ENCODE data around the gene CYBA. TPM values are rescaled to one million over a fixed set of nuclear protein-coding genes. Genes with fewer than 3 reads are reported as not detected.

CYBA gene
- polyA plus RNA-seq, 3 donors = 1,168 to 2,376 (median 2,092) TPM

- Histone ChIP-seq H3K36me3 (replicated peaks in 1 of 2; ENCODE audit: control insufficient read depth in 1 of 2, insufficient read depth in 2 of 2, low read length in 2 of 2) (peaks cover 0 to 8% of the 10 kb centered on the region in 2 donors), H3K79me2 (ENCODE audit: insufficient read depth, low read length) (peaks cover 22% of the 10 kb centered on the region), H3K27me3 (ENCODE audit: control insufficient read depth in 2 of 2, insufficient read depth in 2 of 2, low read length in 2 of 2) (no peaks in the 10 kb centered on the region), H3K9ac (ENCODE audit: insufficient read depth, low read length, poor library complexity, severe bottlenecking) (peak overlapping the region; percentile 78), H3K4me2 (replicated peaks; ENCODE audit: extremely low read depth, low read length, poor library complexity, severe bottlenecking) (peak overlapping the region; percentile 91), H3K4me1 (ENCODE audit: control insufficient read depth in 1 of 2, insufficient read depth in 2 of 2, low read length in 2 of 2) (peaks cover 63 to 69% of the 10 kb centered on the region in 2 donors), H4K20me1 (ENCODE audit: insufficient read depth, low read length) (peaks cover 4% of the 10 kb centered on the region), H2AFZ (ENCODE audit: insufficient read depth, low read depth, low read length, poor library complexity, severe bottlenecking) (peak overlapping the region; percentile 76), H3K9me3 (replicated peaks in 1 of 2; ENCODE audit: control insufficient read depth in 1 of 2, insufficient read depth in 1 of 2, low read length in 2 of 2) (no peaks in the 10 kb centered on the region), H3K4me3 (replicated peaks in 1 of 3; ENCODE audit: low read depth in 2 of 3, low read length in 3 of 3) (peak overlapping the region; percentile 71 to 94 (median 89)), H3K27ac (ENCODE audit: low read depth in 1 of 2, low read length in 2 of 2) (peak overlapping the region; percentile 41 to 77)
- peak; percentile 72 to 82 (median 78) for DNase-seq
- WGBS (ENCODE audit: insufficient coverage) = 4% methylated on average over 17 of the region's 33 CpGs
- Mint-ChIP-seq H3K9me3 (no peaks in the 10 kb centered on the region), H3K4me3 (peak overlapping the region; percentile 80 to 86), H3K4me1 (peaks cover 58% of the 10 kb centered on the region), H3K36me3 (peaks cover 12 to 16% of the 10 kb centered on the region in 2 donors), H3K27ac (peak overlapping the region; percentile 57 to 87 (median 79)), H3K27me3 (ENCODE audit: low read depth in 3 of 3) (peaks cover 12 to 19% (median 13%) of the 10 kb centered on the region in 3 donors)
- intact Hi-C loops (cut with micrococcal nuclease) = loop anchor here (2.0 to 10.0 kb wide), 6 partner anchors 15 to 91 kb away; partner anchors contain the start of genes CYBA (in 2 of the 2), IL17C (in 1 of the 2) and MVD (in 1 of the 2)
- TF ChIP-seq CTCF (IDR thresholded peaks at IDR 0.05) = peak; percentile 99
Measured at GRCh38 chr16:88685156-88686061, 34.6 kb upstream of the CYBA start.

GRCh38 chr16:88684569-88685155 lies 33.8 kb upstream of the CYBA start:
- Mint-ChIP-seq H3K27ac (peak overlapping the region; percentile 51 to 87 (median 74)), H3K36me3 (peaks cover 15 to 23% of the 10 kb centered on the region in 2 donors), H3K27me3 (ENCODE audit: low read depth in 3 of 3) (peaks cover 10 to 19% (median 12%) of the 10 kb centered on the region in 3 donors), H3K9me3 (no peaks in the 10 kb centered on the region), H3K4me1 (peaks cover 61% of the 10 kb centered on the region), H3K4me3 (peak overlapping the region; percentile 80 to 86)
- TF ChIP-seq CTCF (IDR thresholded peaks at IDR 0.05) = no peak
- intact Hi-C loops (cut with micrococcal nuclease) = loop anchor here (2.0 to 10.0 kb wide), 4 partner anchors 22 to 90 kb away; partner anchors contain the start of genes CYBA (in 1 of the 2), IL17C (in 1 of the 2) and MVD (in 1 of the 2)
- DNase-seq = no peak
- no peak overlapping the region for H2AFZ ChIP-seq (ENCODE audit: insufficient read depth, low read depth, low read length, poor library complexity, severe bottlenecking)
- peak overlapping the region; percentile 42 for H3K9ac ChIP-seq (ENCODE audit: insufficient read depth, low read length, poor library complexity, severe bottlenecking)
- no peaks in the 10 kb centered on the region for H3K27me3 ChIP-seq (ENCODE audit: control insufficient read depth in 2 of 2, insufficient read depth in 2 of 2, low read length in 2 of 2)
- WGBS (ENCODE audit: insufficient coverage) = 54% methylated on average over 13 of the region's 15 CpGs
- no peaks in the 10 kb centered on the region for H3K9me3 ChIP-seq (replicated peaks in 1 of 2; ENCODE audit: control insufficient read depth in 1 of 2, insufficient read depth in 1 of 2, low read length in 2 of 2)
- peak overlapping the region; percentile 91 for H3K4me2 ChIP-seq (replicated peaks; ENCODE audit: extremely low read depth, low read length, poor library complexity, severe bottlenecking)
- H3K79me2 ChIP-seq (ENCODE audit: insufficient read depth, low read length) = peaks cover 22% of the 10 kb centered on the region
- H3K4me1 ChIP-seq (ENCODE audit: control insufficient read depth in 1 of 2, insufficient read depth in 2 of 2, low read length in 2 of 2) = peaks cover 66 to 74% of the 10 kb centered on the region in 2 donors
- H3K4me3 ChIP-seq (replicated peaks in 1 of 3; ENCODE audit: low read depth in 2 of 3, low read length in 3 of 3) = peak overlapping the region in 1 of 3 experiments; percentile 94
- peak overlapping the region; percentile 41 to 46 for H3K27ac ChIP-seq (ENCODE audit: low read depth in 1 of 2, low read length in 2 of 2)
- H3K36me3 ChIP-seq (replicated peaks in 1 of 2; ENCODE audit: control insufficient read depth in 1 of 2, insufficient read depth in 2 of 2, low read length in 2 of 2) = peaks cover 0 to 8% of the 10 kb centered on the region in 2 donors
- peaks cover 4% of the 10 kb centered on the region for H4K20me1 ChIP-seq (ENCODE audit: insufficient read depth, low read length)

Data from CD14-positive monocyte (primary cell).